Fibroblast of lung (primary cell): ENCODE results near the gene ATP2B3. TPM values are rescaled to one million over a fixed set of nuclear protein-coding genes. Genes with fewer than 3 reads are reported as not detected.
"Not testable (repeated sequence)": the region's sequence is repeated elsewhere in the genome, so short reads cannot be mapped to it uniquely, and the experiment has no call there.

Source experiments
- DNase-seq, 2 donors: peaks; one replicate each; pipeline versions ENCODE4 v3.0.0 to v3.0.0-alpha.2; 2010; ENCODE audit warnings: low read depth in 2 of 2
- H2AFZ ChIP-seq: 2 replicates; pipeline ENCODE4 v1.5.1; 2012; ENCODE audit warnings: low read length, control low read depth, inconsistent platforms
- H3K27ac ChIP-seq: 2 replicates; pipeline ENCODE4 v1.5.1; 2011; ENCODE audit warnings: low read length, control low read depth; ENCODE audit not compliant: insufficient read depth
- H3K27me3 ChIP-seq: 2 replicates; pipeline ENCODE4 v1.5.1; 2011; ENCODE audit warnings: mild to moderate bottlenecking, low read length; ENCODE audit not compliant: control insufficient read depth, insufficient read depth
- H3K36me3 ChIP-seq: 2 replicates; pipeline ENCODE4 v1.5.1; 2011; ENCODE audit warnings: low read length; ENCODE audit not compliant: control insufficient read depth, insufficient read depth
- H3K4me1 ChIP-seq: 2 replicates; pipeline ENCODE4 v1.5.1; 2011; ENCODE audit warnings: low read length; ENCODE audit not compliant: control insufficient read depth, insufficient read depth; ENCODE audit errors: extremely low read depth
- H3K4me2 ChIP-seq: 2 replicates; pipeline ENCODE4 v1.5.1; 2011; ENCODE audit warnings: low read length, control low read depth; ENCODE audit not compliant: insufficient read depth; ENCODE audit errors: extremely low read depth
- H3K4me3 ChIP-seq, 4 experiments: fragments of 200-600 bp in 1 of 4; sonication (generic) in 1 of 4; replicated peaks in 1 of 4; 2 replicates each; pipeline ENCODE4 v1.5.1; 2011 to 2016; ENCODE audit warnings: low read length in 4 of 4, low read depth in 3 of 4, mild to moderate bottlenecking in 3 of 4, control low read depth in 2 of 4, inconsistent platforms in 1 of 4, mixed read lengths in 1 of 4; ENCODE audit not compliant: insufficient read depth in 1 of 4; ENCODE audit errors: control extremely low read depth in 1 of 4
- H3K79me2 ChIP-seq: 2 replicates; pipeline ENCODE4 v1.5.1; 2012; ENCODE audit warnings: mild to moderate bottlenecking, low read length, inconsistent platforms; ENCODE audit not compliant: control insufficient read depth, insufficient read depth
- H3K9ac ChIP-seq: 2 replicates; pipeline ENCODE4 v1.5.1; 2011; ENCODE audit warnings: mild to moderate bottlenecking, low read length, control low read depth; ENCODE audit not compliant: insufficient read depth
- H3K9me3 ChIP-seq: 2 replicates; pipeline ENCODE4 v1.5.1; 2012; ENCODE audit warnings: low read depth, low read length; ENCODE audit not compliant: control insufficient read depth, insufficient read depth
- H4K20me1 ChIP-seq: 2 replicates; pipeline ENCODE4 v1.5.1; 2011; ENCODE audit warnings: low read length; ENCODE audit not compliant: control insufficient read depth, insufficient read depth; ENCODE audit errors: extremely low read depth
- CTCF ChIP-seq, 2 donors: IDR thresholded peaks in 1 of 2; conservative IDR thresholded peaks in 1 of 2; 1 replicate in 1 of 2; 2 replicates in 1 of 2; pipeline ENCODE4 v1.5.1; 2011 to 2012; ENCODE audit warnings: low read length in 2 of 2, control low read depth in 1 of 2, inconsistent platforms in 1 of 2, low read depth in 1 of 2, mild to moderate bottlenecking in 1 of 2
- EZH2 ChIP-seq: IDR thresholded peaks from 2 replicates; pipeline ENCODE4 v1.5.1; 2012; ENCODE audit warnings: low read length, control low read depth, mild to moderate bottlenecking; ENCODE audit errors: missing control alignments
- polyA plus RNA-seq, 2 donors: library from polyadenylated mRNA; depleted of rRNA in 1 of 2; stranded (reverse) in 1 of 2; unstranded in 1 of 2; fragments of >200 nt; gene quantifications; 2 replicates each; pipeline ENCODE4 v1.2.1, GENCODE V29; 2011 to 2012; ENCODE audit warnings: missing spikeins in 1 of 2
- total RNA-seq: library from RNA; depleted of rRNA; stranded (reverse); fragments of >200 nt; gene quantifications from 2 replicates; pipeline ENCODE4 v1.2.1, GENCODE V29; 2014

ATP2B3 gene
- total and polyA plus RNA-seq, 2 donors (not counting 1 experiment from before 2014, with no cell fraction given), result not detected

GRCh38 chrX:153602601-153603000, 85.2 kb downstream of the ATP2B3 start:
- H4K20me1 ChIP-seq, result no peaks in the 10 kb centered on the region
- no peaks in the 10 kb centered on the region for H3K9me3 ChIP-seq
- H3K27ac ChIP-seq, result no peak overlapping the region
- no peak overlapping the region for H3K4me2 ChIP-seq
- H3K27me3 ChIP-seq, result no peaks in the 10 kb centered on the region
- peaks cover 2% of the 10 kb centered on the region for H3K4me1 ChIP-seq
- H3K36me3 ChIP-seq, result no peaks in the 10 kb centered on the region
- peaks cover 5% of the 10 kb centered on the region for H3K79me2 ChIP-seq
- no peak overlapping the region for H2AFZ ChIP-seq
- no peak overlapping the region for H3K9ac ChIP-seq
- TF ChIP-seq EZH2 (no peak), CTCF (conservative IDR thresholded peaks at IDR 0.05 in 1 of 2, IDR thresholded peaks at IDR 0.05 in 1 of 2; ENCODE audit: low read depth in 1 of 2, low read length in 2 of 2) (no peak)
- H3K4me3 ChIP-seq, result no peak overlapping the region
- no peak for DNase-seq

DNA sequence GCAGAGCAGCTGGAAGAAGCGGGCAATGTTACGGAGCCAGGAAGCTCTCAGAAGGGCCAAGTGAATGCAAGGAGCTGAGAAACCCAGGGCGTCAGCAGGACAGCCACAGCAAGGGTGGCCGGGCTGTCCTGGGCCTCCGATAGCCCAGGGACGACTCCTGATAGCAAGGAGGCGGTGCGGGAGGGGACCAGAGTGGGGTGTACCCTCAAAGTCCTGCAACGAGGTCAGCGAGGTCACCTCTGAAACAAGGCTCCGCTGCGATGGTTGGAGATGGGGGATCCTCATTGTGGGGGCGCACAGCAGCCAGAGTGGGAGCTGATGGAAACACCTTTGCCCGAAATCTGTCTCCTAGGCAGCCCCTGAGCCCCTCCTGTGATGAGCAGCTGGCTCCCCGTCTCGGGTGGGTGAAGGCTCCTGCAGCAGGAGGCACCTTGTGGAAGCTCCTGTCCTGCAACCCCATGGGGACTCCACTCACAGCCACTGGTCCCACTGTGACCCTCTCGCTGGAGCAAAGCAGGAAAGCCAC, 85.8 kb downstream of the ATP2B3 start:
- H3K4me1 ChIP-seq, result peaks cover 2% of the 10 kb centered on the region
- H3K79me2 ChIP-seq, result peaks cover 1% of the 10 kb centered on the region
- H2AFZ ChIP-seq, result no peak overlapping the region
- H3K9ac ChIP-seq, result no peak overlapping the region
- no peaks in the 10 kb centered on the region for H3K9me3 ChIP-seq
- no peak overlapping the region for H3K4me3 ChIP-seq
- no peaks in the 10 kb centered on the region for H3K36me3 ChIP-seq
- H3K27me3 ChIP-seq, result no peaks in the 10 kb centered on the region
- H3K4me2 ChIP-seq, result no peak overlapping the region
- DNase-seq, result no peak
- TF ChIP-seq EZH2 (no peak), CTCF (conservative IDR thresholded peaks at IDR 0.05 in 1 of 2, IDR thresholded peaks at IDR 0.05 in 1 of 2; ENCODE audit: low read depth in 1 of 2, low read length in 2 of 2) (no peak)
- no peaks in the 10 kb centered on the region for H4K20me1 ChIP-seq
- H3K27ac ChIP-seq, result no peak overlapping the region

GRCh38 chrX:153604666-153605380, 87.4 kb downstream of the ATP2B3 start:
- H4K20me1 ChIP-seq, H3K4me2 ChIP-seq, H3K4me1 ChIP-seq, H3K36me3 ChIP-seq, DNase-seq, H3K9me3 ChIP-seq, H3K27me3 ChIP-seq, H2AFZ ChIP-seq, H3K79me2 ChIP-seq, H3K4me3 ChIP-seq, H3K27ac ChIP-seq, H3K9ac ChIP-seq: not testable (repeated sequence)
